Iris pigment epithelial cell (primary cell): ENCODE results near the gene WDR7.
A peak's percentile ranks its signal among the peaks of the same experiment; 100 is the strongest.
"Not testable (repeated sequence)": the region's sequence is repeated elsewhere in the genome, so short reads cannot be mapped to it uniquely, and the experiment has no call there.

Experiments used
- DNase-seq: peaks from one replicate; pipeline ENCODE4 v3.0.0-alpha.2; 2011; ENCODE audit warnings: low read depth

Gene WDR7

DNA sequence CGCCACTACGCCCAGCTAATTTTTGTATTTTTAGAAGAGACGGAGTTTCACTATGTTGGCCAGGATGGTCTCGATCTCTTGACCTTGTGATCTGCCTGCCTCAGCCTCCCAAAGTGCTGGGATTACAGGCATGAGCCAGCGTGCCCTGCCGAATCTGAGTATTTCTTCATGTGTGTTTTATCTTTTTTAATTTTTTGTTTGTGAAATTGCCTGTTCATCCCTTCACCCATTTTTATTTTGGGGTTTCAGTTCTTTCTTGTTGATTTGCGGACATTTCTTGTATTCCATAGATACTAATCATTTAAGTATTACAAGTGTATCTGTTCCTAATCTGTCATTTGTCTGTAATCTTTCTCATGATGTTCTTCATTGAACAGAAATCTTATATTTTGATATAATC lies 3.1 kb downstream of the WDR7 start:
- DNase-seq = not testable (repeated sequence)

DNA sequence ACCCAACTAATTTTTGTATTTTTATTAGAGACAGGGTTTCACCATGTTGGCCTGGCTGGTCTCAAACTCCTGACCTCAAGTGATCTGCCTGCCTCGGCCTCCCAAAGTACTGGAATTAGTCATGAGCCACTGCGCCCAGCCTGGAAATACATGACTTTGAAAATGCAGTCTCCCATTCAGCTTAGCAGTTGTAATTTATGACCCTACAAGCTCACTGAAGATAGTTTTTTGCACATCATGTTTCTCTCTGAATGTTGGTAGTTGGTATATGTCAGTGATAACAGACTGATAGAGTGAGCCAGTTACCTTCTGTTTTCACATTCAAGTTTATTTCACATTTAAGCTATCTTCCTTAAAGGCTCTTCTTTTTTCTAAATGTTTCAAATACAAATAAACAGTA lies 7.1 kb downstream of the WDR7 start:
- no peak for DNase-seq

DNA sequence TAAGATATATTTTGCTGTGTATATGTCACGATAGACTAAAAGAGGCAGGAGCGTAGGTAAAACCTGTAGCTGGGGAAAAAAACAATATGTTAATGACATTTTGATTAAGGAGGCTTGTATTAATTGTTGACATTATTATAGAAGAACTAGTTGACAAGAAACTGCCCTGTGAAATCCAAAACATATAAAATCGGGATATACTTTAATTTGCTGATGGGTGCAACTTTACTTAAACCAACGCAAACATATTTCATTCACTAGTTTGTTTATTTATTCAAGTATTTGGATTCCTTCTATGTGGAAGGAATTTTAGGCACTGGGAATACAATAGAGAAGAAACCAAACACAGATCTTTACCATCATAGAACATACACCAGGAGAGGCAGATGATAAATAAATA lies 8.0 kb downstream of the WDR7 start:
- DNase-seq = no peak

DNA sequence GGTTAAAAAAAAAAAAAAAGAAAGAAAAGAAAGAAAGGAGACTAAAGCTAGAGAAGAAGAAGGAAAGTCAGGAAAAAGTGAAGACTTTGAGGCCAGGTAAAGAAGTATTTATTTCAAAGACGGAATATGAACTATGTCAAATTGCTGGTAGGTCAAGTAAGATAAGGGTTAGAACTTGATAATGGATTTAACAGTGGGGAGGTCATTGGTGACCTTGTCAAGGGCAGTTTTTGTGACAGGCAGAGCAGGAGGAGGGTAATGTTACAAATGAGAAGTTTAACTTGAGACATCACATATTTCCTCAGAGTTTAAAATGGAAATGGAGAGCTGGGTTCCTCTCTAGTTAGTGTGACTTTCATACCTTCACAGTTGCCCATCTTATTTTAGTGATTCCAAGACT lies 9.5 kb downstream of the WDR7 start:
- no peak for DNase-seq

DNA sequence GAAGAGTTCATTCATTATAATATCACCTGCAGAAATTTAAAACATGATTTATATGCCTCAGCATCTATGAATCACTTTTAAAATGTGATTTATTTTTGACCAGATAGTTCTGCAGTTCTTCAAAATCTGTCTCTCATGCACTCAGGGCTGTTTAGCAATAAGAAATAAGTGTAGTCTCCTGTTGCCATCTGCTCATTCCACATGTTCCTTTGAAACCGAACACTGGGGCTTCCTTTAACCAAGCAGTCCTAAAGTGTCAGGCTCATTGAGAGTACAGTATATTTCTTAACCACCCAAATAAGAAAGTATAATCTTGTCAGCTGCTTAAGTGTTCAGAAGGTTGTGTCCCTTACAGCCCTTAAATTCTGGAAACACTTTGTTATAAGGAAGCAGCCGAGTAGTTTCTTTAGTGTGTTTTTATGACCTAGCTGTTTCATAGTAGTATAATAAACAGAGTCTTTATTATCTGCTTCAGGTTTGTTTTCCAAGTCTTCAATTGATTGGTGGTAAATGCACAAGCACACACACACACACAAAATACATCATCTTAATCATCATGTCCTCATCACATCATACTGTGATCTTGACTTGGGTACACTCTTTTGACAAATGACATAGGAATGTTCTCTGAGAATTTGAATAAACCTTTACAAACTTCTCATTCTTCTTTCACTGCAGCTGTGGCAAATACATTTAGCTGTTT lies 10.4 kb downstream of the WDR7 start:
- DNase-seq = peak; percentile 17

DNA sequence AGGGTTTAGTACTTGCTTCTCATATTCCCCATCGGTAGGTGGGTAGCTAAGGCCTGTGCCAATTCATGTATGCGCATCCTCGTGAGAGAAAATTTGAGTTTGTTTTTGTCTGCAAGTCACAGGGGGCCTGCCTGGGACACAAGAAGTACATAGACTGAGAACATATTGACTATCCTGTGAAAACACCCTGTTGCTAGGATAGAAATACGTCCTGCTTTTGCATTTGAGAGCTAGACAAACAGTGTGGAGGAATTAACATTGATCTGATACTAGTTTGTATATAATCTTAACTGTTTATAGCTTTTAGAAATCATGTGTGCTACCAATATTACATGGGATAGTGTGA lies 10.9 kb downstream of the WDR7 start:
- DNase-seq = no peak

DNA sequence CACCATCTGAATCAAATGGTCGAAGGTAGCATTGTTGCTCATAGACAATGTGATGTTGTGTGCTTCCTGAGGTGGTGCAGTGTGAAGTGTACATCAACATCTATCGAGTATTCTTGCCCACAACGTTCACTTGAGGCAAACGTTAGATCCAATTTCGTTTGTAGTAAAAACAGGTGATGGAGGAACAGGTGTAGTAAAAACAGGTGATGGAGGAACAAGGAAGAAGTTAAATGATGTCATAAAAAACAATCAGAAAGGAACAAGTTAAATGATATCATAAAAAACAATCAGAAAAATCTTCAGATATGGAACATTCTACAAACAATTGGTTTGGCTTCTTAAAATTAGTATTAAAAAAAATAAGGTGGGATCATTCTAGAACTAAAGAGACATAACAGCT lies 11.3 kb downstream of the WDR7 start:
- no peak for DNase-seq

DNA sequence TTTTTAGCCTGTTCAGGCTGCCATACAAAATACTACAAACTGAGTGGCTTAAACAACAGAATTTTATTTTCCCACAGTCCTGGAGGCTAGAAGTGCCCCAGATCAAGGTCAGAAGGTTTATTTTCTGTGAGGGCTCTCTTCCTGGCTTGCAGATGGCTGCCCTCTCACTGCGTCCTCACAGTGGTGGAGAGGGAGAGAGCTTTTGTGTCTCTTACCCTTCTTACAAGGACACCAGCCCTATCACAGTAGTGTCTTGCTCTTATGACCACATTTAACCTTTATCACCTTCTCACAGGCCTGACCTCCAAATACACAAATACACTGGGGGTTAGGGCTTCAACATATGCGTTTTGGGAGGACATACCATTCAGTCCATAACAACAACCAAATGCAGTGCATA lies 11.7 kb downstream of the WDR7 start:
- DNase-seq = no peak

DNA sequence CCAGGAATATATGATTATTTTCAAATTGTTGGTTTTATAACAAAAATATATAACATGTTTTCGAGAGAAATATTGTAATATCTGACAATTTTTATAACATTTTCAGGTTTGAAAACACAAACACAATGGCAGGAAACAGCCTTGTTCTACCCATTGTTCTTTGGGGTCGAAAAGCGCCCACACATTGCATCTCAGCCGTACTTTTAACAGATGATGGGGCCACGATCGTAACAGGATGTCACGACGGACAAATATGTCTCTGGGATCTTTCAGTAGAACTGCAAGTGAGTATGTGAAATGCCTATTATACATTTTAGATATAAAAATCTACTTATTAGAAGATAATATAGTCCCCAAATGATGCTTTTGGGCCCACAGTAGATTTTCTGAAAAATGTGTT lies 21.2 kb downstream of the WDR7 start:
- no peak for DNase-seq

DNA sequence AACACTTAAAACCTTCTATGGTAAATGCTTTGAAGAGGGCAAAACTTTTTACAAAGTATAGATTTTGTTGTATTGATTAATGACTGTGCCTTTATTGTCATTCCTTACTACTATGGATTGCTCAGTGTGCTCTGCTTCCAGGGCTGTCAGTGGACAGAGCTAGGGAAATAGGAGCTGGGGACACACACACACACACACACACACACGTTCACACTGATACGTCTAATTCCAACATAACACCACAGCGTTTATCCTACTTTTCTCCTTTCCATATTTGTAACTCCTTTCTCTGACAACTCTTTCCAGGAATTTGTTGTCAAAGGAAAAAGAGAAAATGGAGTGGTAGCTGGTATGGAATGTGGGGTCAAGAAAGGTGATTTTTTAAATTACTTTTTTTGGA lies 21.8 kb downstream of the WDR7 start:
- DNase-seq = no peak

DNA sequence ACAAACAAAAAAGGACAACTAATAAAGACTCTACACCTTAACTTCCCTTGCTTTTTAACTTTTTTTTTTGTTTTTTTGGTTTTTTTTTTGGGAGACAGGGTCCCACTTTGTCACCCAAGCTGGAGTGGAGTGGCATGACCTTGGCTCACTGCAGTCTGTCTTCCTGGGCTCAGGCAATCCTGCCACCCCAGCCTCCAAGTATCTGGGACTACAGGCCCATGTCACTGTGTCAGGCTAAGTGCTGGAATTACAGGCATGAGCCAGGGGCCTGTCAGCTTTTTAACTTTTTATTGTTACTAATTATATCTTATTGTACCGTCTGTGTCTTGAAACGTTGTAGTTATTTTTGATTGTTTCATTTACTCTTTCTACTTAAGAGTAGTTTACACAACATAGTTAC lies 25.5 kb downstream of the WDR7 start:
- no peak for DNase-seq

DNA sequence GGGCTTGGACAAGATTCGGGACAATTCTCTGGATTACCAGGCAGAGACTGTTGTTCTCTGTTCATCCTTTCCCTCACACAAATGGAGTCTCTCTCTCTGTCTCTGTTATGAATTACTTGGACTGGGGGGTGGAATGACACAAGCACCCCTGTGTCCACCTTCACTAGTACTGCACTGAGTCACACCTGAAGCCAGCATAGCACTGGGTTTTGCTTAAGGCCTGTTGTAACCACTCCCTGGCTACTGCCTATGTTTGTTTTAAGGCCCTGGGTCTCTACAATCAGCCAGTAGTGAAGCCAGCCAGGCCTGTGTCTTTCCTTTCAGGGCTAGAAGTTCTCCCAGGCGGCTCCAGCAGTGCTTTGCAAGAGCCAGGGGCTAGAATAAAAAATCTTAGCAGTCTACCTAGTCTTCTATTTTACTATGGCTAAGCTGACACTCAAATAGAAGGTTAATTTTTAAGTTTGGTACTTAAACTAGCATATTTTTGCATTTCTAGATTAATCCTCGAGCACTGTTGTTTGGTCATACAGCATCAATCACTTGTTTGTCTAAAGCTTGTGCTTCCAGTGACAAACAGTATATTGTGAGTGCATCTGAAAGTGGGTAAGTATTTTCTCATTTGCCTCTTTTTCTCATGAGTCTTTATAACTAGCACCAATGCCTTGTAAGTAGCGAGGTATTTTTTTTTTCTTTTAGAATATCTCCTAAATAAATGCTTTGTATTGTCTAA lies 27.8 kb downstream of the WDR7 start:
- DNase-seq = peak; percentile 6

DNA sequence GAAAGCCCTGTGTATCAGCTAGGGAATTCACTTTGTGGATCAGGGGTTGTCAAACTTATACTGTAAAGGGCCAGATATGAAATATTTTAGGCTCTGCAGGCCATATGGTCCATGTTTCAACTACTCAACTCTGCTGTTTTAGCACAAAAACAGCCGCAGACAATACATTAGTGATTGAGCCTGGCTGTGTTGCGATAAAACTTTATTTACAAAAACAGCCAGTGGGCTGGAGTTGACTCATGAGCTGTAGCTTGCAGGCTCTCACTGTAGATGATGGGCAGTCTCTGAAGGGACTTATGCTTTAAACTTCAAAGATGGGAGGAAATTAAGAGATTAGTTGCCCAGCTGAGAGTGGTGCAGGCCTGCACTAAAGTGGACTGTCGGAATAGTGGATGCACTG lies 33.1 kb downstream of the WDR7 start:
- DNase-seq = no peak

DNA sequence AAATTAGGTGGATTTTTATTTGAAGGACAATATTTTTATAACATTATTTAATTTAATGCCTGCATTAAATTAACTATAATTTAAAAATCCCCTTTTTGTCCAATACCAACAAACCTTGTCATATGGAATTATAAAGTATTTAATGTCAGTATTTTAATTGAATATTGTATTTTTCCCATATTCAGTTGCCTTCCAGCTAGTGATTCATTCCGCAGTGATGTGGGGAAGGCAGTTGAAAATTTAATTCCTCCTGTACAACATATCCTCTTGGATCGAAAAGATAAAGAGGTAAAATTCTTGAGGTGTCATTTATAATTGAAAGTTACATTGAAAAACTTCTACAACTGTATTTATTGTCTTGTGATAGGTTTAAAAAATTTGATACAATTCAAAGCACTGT lies 40.4 kb downstream of the WDR7 start:
- no peak for DNase-seq

DNA sequence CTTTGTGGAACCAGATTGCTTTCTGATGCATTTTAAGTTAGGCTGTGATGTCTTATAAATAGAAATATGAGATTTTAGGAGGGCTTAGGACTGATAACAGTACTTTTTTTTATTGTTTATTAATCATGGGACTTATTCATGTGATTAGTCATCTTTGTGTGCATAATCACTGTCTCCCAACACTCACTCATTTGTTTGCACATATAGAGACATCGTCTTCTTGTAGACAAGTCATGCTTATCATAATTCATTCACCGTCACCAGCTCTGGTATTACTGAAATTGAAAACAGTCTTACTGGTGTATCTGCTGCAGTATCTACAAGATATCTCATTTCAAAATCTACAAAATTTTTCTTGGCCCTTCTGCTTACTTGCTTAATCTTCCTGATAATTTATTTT lies 45.8 kb downstream of the WDR7 start:
- DNase-seq = peak; percentile 65

DNA sequence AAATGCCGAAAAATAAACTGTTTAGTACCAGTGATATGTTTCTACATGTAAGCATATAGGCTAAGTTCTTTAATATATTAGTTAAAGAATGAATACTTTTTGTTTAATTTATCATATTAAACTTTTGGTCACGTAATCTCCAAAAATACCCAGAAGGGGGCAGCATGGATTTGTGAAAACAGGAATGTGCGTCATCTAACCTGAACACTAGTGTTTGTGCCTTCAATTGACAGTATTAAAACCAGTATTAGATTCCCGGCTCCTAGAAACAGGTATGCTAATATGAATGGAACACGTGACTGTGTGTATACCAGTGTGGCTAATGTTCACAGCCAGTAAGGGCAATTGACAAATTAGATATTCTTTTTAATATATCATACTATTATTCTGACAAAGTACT lies 51.8 kb downstream of the WDR7 start:
- DNase-seq = peak; percentile 48

DNA sequence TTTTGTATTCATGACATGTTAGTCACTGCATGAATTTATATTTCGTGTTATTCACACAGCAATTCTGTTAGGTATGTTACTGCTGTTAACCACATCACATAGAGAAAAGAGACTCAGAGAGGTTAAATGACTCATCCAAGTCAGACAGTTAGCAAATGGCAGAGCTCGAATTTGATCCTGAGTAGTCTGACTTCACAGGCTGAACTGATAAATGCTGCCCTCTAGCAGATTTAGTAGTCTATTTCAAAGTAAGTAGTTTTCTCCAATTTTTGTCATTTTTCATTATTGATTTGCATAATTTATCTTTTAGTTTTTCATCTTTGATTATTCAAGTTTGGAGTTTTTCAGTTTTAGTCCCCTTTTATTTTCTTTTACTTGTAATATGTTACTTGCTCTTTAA lies 58.3 kb downstream of the WDR7 start:
- peak; percentile 95 for DNase-seq

DNA sequence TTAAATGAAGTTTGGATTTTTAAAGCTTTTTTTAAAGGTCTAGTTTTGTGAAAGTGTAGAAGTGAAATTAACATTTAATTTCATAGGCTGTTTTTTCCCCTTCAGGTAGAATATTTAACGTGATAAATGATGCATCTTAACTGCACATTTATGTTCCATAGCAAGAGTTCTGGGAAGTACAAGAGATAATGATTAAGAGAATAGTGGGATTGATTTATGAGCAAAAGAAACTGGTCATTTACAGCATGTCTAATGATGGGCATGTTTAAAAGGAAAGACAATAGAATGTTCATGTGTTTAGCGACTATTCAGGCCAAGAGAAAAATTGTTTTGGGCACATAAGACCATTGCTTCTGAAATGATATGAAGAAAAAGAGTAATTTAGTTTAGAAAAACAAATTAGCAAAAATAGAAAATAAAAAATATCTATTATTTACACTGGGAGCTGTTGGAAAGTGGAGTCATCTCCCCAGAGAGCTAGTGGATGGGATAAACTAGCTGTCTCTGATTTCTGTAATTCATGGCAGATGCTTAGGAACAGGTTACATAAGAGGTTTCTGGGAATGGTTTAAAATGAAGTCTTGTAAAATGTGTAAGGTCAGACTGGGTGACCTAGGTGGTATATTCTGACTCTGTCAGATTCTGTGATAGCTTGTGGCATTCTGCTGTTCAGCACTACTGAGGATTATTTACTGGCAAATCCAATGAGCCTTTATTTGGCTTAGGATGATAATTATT lies 60.7 kb downstream of the WDR7 start:
- DNase-seq = no peak

DNA sequence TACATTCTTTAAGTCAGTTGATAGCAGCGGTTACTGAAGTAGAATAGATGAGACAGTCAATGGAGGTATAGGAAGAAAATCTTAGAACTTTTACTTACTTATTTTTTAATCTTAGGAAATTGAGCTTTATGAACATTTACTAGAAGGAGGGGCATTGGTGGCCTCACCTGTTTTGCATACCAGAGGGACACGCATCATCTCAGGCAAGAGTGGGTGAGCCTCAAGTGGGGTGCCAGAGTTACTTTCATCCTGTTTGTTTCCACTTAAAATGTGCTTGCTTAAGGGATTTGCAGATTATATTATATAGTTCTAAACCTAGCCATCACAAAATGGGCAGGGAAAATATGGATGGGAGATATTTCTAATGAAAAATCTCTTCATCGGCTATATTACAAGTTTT lies 61.6 kb downstream of the WDR7 start:
- no peak for DNase-seq

DNA sequence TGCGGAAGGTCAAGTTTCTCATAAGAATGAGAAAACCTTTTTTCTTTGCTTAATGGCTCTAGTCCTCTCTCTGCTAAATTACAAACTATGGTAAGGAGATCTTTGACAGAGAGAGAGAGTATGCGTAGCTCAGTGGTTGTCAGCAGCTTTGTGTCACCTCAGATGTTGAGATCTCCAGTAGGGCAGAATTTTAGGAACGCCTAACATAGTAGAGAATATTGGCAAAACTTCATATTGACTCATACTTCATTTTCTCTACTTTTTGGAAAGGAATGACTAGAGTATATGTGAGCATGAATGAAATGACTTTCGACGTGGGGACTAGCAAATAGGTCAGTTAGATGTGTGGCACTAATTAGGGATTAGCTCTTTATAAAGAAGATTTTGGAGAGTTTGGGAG lies 64.0 kb downstream of the WDR7 start:
- DNase-seq = no peak

DNA sequence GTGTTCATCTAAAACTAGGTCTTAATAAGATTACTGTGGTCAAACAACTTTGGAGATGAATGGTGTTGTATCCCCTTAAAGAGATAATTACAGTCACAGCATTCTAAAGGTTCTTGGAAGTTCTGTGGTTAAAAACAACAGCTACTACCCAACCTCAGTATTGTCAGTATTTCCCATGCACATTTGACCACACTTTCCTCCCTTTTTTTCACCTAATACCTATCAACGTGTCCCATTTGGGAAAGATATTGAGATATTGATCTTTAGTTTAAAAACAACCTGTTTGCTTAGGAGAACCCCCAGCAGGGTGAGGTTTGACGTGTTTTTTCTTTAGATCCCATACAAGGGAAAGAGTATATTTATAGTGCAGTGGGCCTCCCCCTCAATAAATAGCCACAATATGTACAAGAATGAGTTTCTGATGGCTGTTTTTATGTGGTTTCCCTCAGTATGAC lies 65.6 kb downstream of the WDR7 start:
- peak; percentile 7 for DNase-seq

DNA sequence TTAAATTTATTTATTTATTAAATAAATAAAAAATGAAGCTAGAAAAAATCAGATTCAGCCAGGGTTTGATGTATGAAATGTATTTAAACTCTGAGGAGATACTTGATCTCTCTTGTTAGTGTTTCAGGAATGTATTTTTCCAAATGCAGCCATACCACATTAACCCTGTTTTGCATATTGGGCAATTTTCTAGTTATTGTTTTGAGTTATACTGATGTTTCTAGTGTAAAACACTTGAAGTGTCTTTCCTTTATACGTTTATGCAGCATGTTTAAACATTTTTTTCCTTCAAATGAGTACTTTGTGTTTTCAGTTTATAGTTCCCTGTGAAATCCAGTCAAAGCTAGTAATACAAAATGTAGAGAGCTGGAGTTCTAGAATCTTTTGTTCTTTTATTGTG lies 69.9 kb downstream of the WDR7 start:
- DNase-seq = peak; percentile 23

DNA sequence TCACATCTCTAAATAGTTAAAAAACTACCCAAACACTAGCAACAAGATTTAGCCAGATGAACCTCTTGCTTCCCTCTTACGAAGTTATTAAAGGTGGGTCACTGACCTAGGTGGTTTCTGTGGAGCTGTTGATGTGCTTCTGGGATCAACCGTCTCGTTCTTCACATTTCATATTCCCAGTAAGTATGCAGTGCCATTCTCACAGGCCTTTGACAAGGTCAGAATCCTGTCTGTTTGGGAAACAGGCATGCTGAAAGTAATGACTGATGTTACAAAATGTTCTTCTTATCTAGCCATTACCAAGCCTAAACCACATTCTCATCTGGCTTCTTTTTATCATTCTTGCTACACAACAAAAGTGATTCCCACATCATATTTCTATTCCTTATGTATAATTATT lies 70.3 kb downstream of the WDR7 start:
- peak; percentile 89 for DNase-seq
